ENCODE data around the gene EPS8L2.

Gene EPS8L2

GRCh38 chr11:726278-727220 lies 20.5 kb downstream of the EPS8L2 start:
- DNase-seq (ENCODE audit: extremely low spot score), result peak; percentile 82
- CTCF ChIA-PET, result interaction anchor here (0.6 to 9.4 kb wide), 20 partner anchors 14 to 278 kb away, joined by 3 to 112 read pairs (median 4); partner anchors contain the start of genes DEAF1, TALDO1 and TMEM80
- TF ChIP-seq CTCF (IDR thresholded peaks at IDR 0.05; ENCODE audit: control extremely low read depth, extremely low read depth, low read depth, missing control alignments), result no peak
- POLR2A ChIA-PET, result interaction anchor here (1.0 kb wide), 1 partner anchor 30 kb away, joined by 3 read pairs; no protein-coding TSS in a partner anchor

- CTCF ChIA-PET, result interaction anchor here (0.6 to 9.4 kb wide), 16 partner anchors 8 to 179 kb away, joined by 3 to 112 read pairs (median 5); partner anchors contain the start of genes DEAF1, TALDO1 and TMEM80
- DNase-seq (ENCODE audit: extremely low spot score), result no peak
- POLR2A ChIA-PET, result no interaction called here
- TF ChIP-seq CTCF (IDR thresholded peaks at IDR 0.05; ENCODE audit: control extremely low read depth, extremely low read depth, low read depth, missing control alignments), result no peak
Observed at GRCh38 chr11:727281-727701, 21.3 kb downstream of the EPS8L2 start.

GRCh38 chr11:727859-728748 lies 22.1 kb downstream of the EPS8L2 start:
- TF ChIP-seq CTCF (IDR thresholded peaks at IDR 0.05; ENCODE audit: control extremely low read depth, extremely low read depth, low read depth, missing control alignments), result peak; percentile 99
- ChIA-PET CTCF (interaction anchor here (0.9 to 9.4 kb wide), 15 partner anchors 9 to 174 kb away, joined by 3 to 112 read pairs (median 7); partner anchors contain the start of genes DEAF1, TALDO1 and TMEM80), POLR2A (no interaction called here)
- DNase-seq (ENCODE audit: extremely low spot score), result peak; percentile 93

GRCh38 chr11:728901-729491 lies 23.0 kb downstream of the EPS8L2 start:
- ChIA-PET POLR2A (no interaction called here), CTCF (interaction anchor here (0.9 to 9.4 kb wide), 9 partner anchors 10 to 175 kb away, joined by 3 to 112 read pairs (median 7); partner anchors contain the start of genes DEAF1, TALDO1 and TMEM80)

GRCh38 chr11:729492-730074 lies 23.6 kb downstream of the EPS8L2 start:
- ChIA-PET POLR2A (no interaction called here), CTCF (interaction anchor here (0.9 to 9.4 kb wide), 5 partner anchors 13 to 280 kb away, joined by 3 to 112 read pairs (median 11); partner anchors contain the start of genes DEAF1, PTDSS2, TALDO1 and TMEM80)
- TF ChIP-seq CTCF (IDR thresholded peaks at IDR 0.05; ENCODE audit: control extremely low read depth, extremely low read depth, low read depth, missing control alignments), result no peak
- DNase-seq (ENCODE audit: extremely low spot score), result no peak

More at GRCh38 chr11:728901-729491, 23.0 kb downstream of the EPS8L2 start:
- TF ChIP-seq CTCF (IDR thresholded peaks at IDR 0.05; ENCODE audit: control extremely low read depth, extremely low read depth, low read depth, missing control alignments), result no peak
- DNase-seq (ENCODE audit: extremely low spot score), result no peak

All from GM10248 (cell line).